Right cardiac atrium (tissue), 5 donors: ENCODE results near the gene MAPRE3. TPM values are rescaled to one million over a fixed set of nuclear protein-coding genes. Genes with fewer than 3 reads are reported as not detected.
A peak's percentile ranks its signal among the peaks of the same experiment; 100 is the strongest.

ENCODE experiments used
- ATAC-seq, 2 donors: fragments of 200-7000 bp; cut with Tn5 transposase; one replicate each; pipeline versions ENCODE4 v1.8.0 to v1.9.1; 2020; ENCODE audit warnings: moderate library complexity in 2 of 2, mild to moderate bottlenecking in 1 of 2
- DNase-seq, 3 donors: peaks; one replicate each; pipeline ENCODE4 v3.0.0-alpha.2; 2020
- H3K27ac ChIP-seq: one replicate; pipeline ENCODE4 v1.5.1; 2013; ENCODE audit warnings: mild to moderate bottlenecking, low read length, control low read depth, moderate library complexity
- H3K27me3 ChIP-seq: one replicate; pipeline ENCODE4 v1.6.1; 2013; ENCODE audit not compliant: control insufficient read depth, insufficient read depth
- H3K4me1 ChIP-seq: one replicate; pipeline ENCODE4 v1.6.1; 2013; ENCODE audit warnings: low read length; ENCODE audit not compliant: control insufficient read depth, insufficient read depth
- H3K4me3 ChIP-seq: one replicate; pipeline ENCODE4 v1.5.1; 2013; ENCODE audit warnings: low read length, control low read depth
- H3K9me3 ChIP-seq: one replicate; pipeline ENCODE4 v1.6.1; 2013; ENCODE audit warnings: low read length; ENCODE audit not compliant: control insufficient read depth
- WGBS: extraction: QIAGEN DNeasy Blood & Tissue Kit; methylation state at CpG from one replicate; pipeline ENCODE4 v1.1.7; 2013; 5-methylcytosine and 5-hydroxymethylcytosine counted together
- intact Hi-C, 4 donors: fragments of 100-400 bp; cut with DNase I; formaldehyde crosslinking; loops; one replicate each; pipeline versions ENCODE4 v1.11.0 to v1.14.0; 2022 to 2023
- polyA plus RNA-seq: library from polyadenylated mRNA; stranded (reverse); fragments of 200-250 nt; gene quantifications from one replicate; pipeline ENCODE4 v1.2.3, GENCODE V29; 2013
- total RNA-seq, 4 donors: library from RNA; stranded (reverse); fragmentation: NEBNext Ultra II Directional; extraction: Animal tissue kit (Norgen Biotek cat#: 25700); gene quantifications; one replicate each; pipeline ENCODE4 v1.2.1, GENCODE V29; 2021
- donor health status: healthy with polysubstance abuse.
- donor health status: DM: no; HTN: yes; CAD: no.
- donor health status: DM: no; HTN: no; CAD: no.
- donor health status: DM: no; HTN: yes; CAD: no; lungs with severe emphysema.
- donor health status: DM: yes; HTN: yes; CAD: no.

The MAPRE3 gene
- total and polyA plus RNA-seq, 5 donors: 43.6 to 85.1 (median 51.0) TPM

- Histone ChIP-seq H3K9me3 (no peaks in the 10 kb centered on the region), H3K4me3 (no peak overlapping the region), H3K27ac (no peak overlapping the region), H3K4me1 (no peaks in the 10 kb centered on the region), H3K27me3 (no peaks in the 10 kb centered on the region)
- ATAC-seq (no peak), DNase-seq (no peak)
- 91% methylated on average over 10 of the region's 10 CpGs for WGBS
- intact Hi-C loops: no loop called here
These were observed 36.1 kb upstream of the MAPRE3 start for GRCh38 chr2:26934335-26934724.

- ATAC-seq: no peak
- H3K4me3 ChIP-seq: no peak overlapping the region
- intact Hi-C loops: no loop called here
- no peak overlapping the region for H3K27ac ChIP-seq
- no peak for DNase-seq
- H3K9me3 ChIP-seq: no peaks in the 10 kb centered on the region
- no peaks in the 10 kb centered on the region for H3K27me3 ChIP-seq
- WGBS: 60% methylated on average over 3 of the region's 3 CpGs
- no peaks in the 10 kb centered on the region for H3K4me1 ChIP-seq
These were observed 35.5 kb upstream of the MAPRE3 start for GRCh38 chr2:26934985-26935384.

DNA sequence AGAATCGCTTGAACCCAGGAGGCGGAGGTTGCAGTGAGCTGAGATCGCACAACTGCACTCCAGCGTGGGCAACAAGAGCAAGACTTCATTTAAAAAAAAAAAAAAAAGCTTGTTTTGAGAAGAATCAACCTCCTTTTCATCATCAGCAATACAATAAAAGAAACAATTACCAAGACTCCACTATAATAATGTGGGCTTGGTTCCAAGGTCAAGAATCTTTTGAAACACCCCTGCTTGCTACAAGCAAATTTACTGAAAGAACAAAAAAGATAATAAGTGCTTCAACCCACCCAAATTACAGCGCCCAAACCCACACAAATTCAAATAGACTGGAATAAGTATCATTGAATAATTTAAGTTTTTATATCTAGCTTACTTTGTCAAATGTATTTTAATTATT, 33.6 kb upstream of the MAPRE3 start:
- 83% methylated on average over 5 of the region's 5 CpGs for WGBS
- Histone ChIP-seq H3K27ac (no peak overlapping the region), H3K4me1 (no peaks in the 10 kb centered on the region), H3K9me3 (no peaks in the 10 kb centered on the region), H3K4me3 (no peak overlapping the region), H3K27me3 (no peaks in the 10 kb centered on the region)
- intact Hi-C loops: no loop called here
- ATAC-seq: no peak
- no peak for DNase-seq

- intact Hi-C loops: no loop called here
- ATAC-seq (no peak), DNase-seq (no peak)
- Histone ChIP-seq H3K27me3 (no peaks in the 10 kb centered on the region), H3K9me3 (no peaks in the 10 kb centered on the region), H3K4me3 (no peak overlapping the region), H3K27ac (no peak overlapping the region), H3K4me1 (no peaks in the 10 kb centered on the region)
- 79% methylated on average over 10 of the region's 10 CpGs for WGBS
These were observed 31.9 kb upstream of the MAPRE3 start for GRCh38 chr2:26938399-26939118.

- H3K4me3 ChIP-seq: no peak overlapping the region
- no peak for DNase-seq
- no peaks in the 10 kb centered on the region for H3K27me3 ChIP-seq
- no peak for ATAC-seq
- H3K4me1 ChIP-seq: no peaks in the 10 kb centered on the region
- intact Hi-C loops: loop anchor here in 3 of 4 donors (5.0 kb wide), 1 partner anchor 93 kb away; the partner anchor contains the start of gene DPYSL5 (in 3 of the 3)
- no peaks in the 10 kb centered on the region for H3K9me3 ChIP-seq
- H3K27ac ChIP-seq: no peak overlapping the region
- 87% methylated on average over 9 of the region's 9 CpGs for WGBS
These were observed 30.4 kb upstream of the MAPRE3 start for GRCh38 chr2:26940001-26940400.

GRCh38 chr2:26941486-26941885, 29.0 kb upstream of the MAPRE3 start:
- Histone ChIP-seq H3K4me3 (no peak overlapping the region), H3K27me3 (no peaks in the 10 kb centered on the region), H3K4me1 (no peaks in the 10 kb centered on the region), H3K9me3 (no peaks in the 10 kb centered on the region), H3K27ac (no peak overlapping the region)
- DNase-seq (no peak), ATAC-seq (no peak)
- 80% methylated on average over 3 of the region's 3 CpGs for WGBS
- intact Hi-C loops: loop anchor here in 3 of 4 donors (5.0 kb wide), 1 partner anchor 94 kb away; the partner anchor contains the start of gene DPYSL5 (in 3 of the 3)

DNA sequence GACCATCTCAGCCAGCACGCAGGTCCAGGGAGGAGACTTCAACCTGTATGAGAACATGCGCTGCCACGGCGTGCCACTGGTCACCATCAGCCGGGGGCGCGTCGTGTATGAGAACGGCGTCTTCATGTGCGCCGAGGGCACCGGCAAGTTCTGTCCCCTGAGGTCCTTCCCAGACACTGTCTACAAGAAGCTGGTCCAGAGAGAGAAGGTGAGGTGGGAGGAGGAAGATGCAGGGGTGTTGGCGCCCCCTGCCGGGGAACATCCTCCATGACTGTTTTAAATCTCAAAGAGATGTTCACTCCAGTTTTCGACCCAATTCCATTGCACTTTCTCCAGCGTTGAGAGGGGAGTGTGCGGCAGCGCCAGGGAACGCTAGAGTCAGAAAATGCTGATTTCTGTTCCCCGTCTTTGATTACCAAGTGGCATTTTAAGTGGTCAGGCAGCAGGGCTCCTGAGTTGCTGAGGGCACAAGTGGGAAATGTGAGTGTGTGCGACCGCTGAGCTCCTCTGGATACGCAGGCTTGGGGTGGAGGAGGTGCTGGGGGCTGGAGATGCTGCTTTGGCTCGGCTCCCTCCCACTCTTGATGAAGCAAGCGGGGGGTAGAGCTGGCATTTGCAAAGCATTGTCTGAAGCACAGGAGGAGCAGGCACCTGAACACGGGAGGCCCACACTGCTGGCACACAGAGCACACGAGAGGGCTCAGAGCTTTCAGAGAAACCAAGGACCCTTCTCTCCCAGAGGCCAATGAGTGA, 27.7 kb upstream of the MAPRE3 start:
- intact Hi-C loops: loop anchor here (2.0 to 5.0 kb wide), 2 partner anchors 95 to 96 kb away; partner anchors contain the start of gene DPYSL5 (in 3 of the 4)
- DNase-seq: peak; percentile 62 to 86 (median 74)
- no peaks in the 10 kb centered on the region for H3K27me3 ChIP-seq
- H3K4me3 ChIP-seq: no peak overlapping the region
- ATAC-seq: peak in 1 of 2 donors; percentile 40
- no peaks in the 10 kb centered on the region for H3K4me1 ChIP-seq
- WGBS: 24% methylated on average over 28 of the region's 28 CpGs
- H3K9me3 ChIP-seq: no peaks in the 10 kb centered on the region
- no peak overlapping the region for H3K27ac ChIP-seq

DNA sequence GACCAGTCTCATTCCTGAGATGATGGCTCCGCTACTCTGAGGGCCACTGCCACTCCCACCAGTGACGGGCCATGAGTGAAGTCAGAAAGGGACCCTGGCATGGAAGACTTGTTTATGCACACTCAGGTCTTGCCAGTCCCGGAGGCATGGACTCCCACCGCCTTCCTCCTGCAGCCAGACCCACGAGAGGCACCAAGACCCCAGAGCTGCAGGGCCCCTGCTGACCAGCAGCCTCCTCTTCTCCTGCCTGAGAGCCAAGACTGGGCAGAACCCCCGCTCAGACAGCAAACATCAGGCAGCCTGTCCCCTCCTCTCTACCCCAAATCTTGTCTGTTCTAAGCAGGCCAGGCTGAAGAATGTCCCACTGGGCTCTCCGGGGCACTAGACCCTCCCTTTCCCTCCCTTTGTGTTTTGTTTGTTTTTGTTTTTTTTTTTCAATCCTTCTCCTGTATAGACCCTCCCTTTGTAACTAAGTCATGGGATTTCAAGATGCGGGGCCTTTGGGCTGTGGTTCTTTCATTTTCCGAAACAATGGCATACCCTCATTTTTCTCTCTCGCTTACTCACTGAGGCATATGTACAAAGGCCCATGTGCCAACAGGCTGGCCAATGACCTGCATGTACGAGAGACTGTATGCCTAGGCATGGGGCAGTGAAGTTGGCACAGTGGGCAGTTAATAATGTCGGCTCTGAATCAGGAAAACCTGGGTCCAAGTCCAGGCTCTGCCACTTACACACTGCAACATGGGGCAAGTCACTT, 24.3 kb upstream of the MAPRE3 start:
- Histone ChIP-seq H3K4me1 (no peaks in the 10 kb centered on the region), H3K27me3 (no peaks in the 10 kb centered on the region), H3K9me3 (no peaks in the 10 kb centered on the region), H3K4me3 (no peak overlapping the region), H3K27ac (no peak overlapping the region)
- DNase-seq (no peak), ATAC-seq (no peak)
- intact Hi-C loops: no loop called here
- 79% methylated on average over 12 of the region's 12 CpGs for WGBS

DNA sequence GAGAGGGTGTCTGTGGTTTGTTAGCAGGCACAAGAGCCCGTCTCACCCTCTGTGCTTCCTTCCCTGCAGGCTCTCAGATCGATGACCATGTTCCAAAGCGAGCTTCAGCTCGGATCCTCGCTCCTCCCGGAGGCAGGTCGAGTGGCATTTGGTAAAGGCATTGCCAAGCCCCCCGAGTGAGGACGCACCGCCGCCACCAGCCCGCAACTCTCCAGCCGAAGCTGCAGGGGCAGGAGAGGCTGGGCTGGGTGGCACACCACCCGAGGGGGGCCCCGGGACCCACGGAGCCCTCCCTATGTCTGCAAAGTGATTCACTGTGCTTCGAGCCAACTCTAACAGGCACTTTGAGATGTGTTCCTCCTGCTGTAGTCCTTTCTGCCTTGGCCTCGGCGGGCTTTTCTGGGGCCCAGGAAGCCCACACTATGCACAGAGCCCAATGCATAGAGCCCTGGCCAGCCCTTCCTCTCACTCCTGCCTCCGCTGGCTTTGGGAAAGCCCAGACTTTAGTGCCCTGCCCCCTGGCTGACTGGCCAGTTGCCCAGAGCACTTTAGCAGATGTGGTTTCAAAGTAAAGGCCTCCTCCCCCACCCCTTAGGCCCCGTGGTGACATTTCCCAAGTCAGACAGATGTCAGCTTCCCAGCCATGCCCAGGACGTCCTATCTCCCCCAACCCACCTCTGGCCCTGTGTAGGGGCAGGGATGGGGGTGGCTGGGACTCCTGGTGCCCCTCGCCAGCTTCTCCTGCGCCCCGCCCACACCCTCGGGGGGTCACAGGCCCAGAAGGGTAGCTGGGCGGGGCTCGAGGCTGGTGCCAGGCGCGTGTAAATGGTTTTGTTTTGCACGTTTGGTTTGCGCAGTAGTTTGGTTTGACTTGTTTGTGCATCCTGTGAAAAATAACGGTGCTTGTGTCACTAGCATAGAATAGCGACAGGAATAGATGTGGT, 23.3 kb upstream of the MAPRE3 start:
- H3K9me3 ChIP-seq: no peaks in the 10 kb centered on the region
- ATAC-seq (peak; percentile 32 to 40), DNase-seq (peak; percentile 35 to 78 (median 76))
- WGBS: 54% methylated on average over 34 of the region's 34 CpGs
- H3K4me1 ChIP-seq: no peaks in the 10 kb centered on the region
- no peak overlapping the region for H3K4me3 ChIP-seq
- H3K27ac ChIP-seq: no peak overlapping the region
- H3K27me3 ChIP-seq: no peaks in the 10 kb centered on the region
- intact Hi-C loops: no loop called here

- Histone ChIP-seq H3K4me1 (no peaks in the 10 kb centered on the region), H3K27me3 (no peaks in the 10 kb centered on the region), H3K4me3 (no peak overlapping the region), H3K9me3 (no peaks in the 10 kb centered on the region), H3K27ac (no peak overlapping the region)
- DNase-seq: no peak
- WGBS: 88% methylated on average over 3 of the region's 3 CpGs
- ATAC-seq: no peak
- intact Hi-C loops: no loop called here
These were observed 21.6 kb upstream of the MAPRE3 start for GRCh38 chr2:26948800-26949199.
